ENCODE data around the gene PRTFDC1.
"Not testable (repeated sequence)": the region's sequence is repeated elsewhere in the genome, so short reads cannot be mapped to it uniquely, and the experiment has no call there.

PRTFDC1 gene

DNA sequence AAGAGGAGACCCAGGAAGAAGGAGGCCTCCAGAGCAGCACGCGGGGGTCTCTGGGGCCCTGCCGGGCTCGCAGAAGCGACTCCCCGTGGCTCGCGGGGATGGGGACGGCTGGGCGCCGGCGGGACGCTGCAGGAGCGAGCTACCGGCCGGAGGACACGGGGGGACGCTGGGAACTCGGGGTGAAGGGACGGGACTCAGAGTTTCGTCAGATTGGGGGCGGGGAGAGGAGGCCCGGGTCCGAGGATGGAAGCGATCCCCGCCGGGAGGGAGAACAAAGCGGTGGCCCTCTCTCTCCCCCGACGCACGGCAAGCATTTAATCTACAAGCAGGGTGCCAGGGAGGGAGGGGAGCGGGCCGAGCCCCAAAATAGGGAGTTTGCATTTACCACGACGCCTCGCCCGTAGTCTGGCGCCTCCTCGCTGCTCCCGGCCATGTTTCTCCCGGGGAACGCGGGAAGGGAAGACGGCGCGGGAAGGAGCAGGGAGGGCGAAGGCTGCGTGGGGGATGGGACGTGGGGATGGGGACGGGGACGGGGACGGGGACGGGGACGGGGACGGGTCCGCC lies at the start of gene PRTFDC1:
PRTFDC1 (minus strand) TSS at position 464 of the 564 bp plus-strand sequence; CDS start at position 433, 31 bp downstream.
- no peak for DNase-seq (ENCODE audit: low read depth)

DNA sequence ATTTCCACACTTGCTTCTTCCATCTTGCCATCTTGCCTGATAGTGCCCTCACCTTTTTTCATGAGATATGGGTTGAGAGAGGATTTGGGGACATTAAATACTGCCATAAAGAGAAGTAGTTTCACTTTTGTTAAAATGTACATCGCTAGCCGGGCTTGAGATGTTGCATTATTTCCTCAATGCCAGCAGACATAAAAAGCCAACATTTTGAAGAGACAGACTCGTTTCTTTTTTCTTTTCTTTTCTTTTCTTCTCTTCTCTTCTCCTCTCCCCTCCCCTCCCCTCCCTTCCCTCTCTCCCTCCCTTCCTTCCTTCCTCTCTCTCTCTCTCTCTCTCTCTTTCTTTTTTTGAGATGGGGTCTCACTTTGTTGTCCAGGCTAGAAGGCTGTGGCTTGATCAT lies 45.6 kb upstream of the PRTFDC1 start:
- no peak for DNase-seq (ENCODE audit: low read depth)

DNA sequence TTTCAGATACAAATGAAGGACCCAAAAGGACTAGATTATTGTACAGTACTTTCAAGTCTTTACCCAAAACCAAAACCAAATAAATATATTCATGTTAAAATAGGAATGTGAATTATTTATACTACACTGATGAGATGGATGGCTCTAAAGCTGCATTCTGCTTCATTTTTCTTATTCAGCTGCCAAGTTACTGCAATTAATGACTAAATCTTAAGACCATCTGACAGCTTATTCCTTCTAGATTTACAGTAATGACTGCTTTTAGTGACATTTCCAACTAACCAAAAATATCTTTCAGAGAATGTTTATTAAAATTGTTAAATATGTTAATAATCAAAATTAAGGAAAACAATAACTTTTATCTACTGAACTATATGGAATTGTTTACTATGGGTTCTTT lies 42.7 kb upstream of the PRTFDC1 start:
- DNase-seq (ENCODE audit: low read depth) = no peak

DNA sequence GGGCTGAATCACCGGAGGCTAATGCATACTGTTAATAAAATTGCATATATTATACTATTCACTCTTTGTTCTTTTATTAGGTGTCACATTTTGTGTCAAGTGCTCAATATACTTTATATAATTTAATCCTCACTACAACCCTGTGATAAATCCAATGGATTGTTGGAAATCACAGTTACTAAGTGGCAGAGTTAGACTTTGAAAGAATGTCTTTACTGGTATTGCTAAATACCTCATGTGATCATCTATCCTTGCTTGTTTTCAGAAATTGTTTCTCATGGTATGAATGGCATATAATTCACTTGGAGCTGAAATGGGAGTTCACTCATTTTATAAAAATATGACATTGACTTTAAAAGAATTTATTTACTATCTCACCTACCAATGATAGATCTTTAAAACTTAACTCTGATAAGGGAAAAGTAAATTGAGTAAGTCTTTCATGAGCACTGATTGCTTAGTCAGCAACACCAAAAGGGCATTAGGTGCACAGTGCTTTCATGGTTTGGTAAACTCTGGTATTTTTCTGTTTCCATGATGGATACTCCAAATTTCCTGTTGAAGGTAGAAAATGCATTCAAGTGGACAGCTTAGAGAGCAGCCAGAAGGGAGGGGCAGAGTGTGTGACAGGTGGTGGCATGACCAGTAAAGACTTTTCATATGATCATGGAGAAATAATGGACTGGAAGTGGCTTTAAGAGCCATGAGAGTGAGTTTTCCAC lies 41.0 kb upstream of the PRTFDC1 start:
- DNase-seq (ENCODE audit: low read depth) = no peak

DNA sequence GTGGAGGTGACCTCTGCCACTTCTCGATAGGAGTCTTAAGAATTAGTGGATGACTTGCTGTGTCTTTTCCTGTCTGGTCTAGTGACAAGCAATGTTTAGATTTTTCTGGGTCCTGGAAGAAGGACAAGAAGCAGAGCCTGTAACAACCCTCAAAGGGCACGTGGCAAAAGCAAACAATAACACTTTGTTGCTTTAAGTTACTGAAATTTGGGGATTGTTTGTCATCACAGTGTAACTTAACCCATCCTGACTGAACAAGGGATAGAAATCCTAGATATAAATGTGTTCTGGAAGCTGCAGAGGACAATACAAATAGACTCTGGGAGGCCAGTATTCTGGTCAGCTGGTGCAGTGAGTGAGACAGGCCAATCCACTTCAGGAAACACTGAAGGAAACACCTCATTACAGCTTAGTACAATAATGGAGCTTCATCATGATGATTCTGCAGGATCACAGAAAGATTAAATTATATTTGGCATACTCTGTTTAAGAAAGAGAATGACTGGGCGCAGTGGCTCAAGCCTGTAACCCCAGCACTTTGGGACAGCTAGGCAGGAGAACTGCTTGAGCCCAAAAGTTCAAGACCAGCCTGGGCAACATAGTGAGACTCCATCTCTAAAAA lies 40.2 kb upstream of the PRTFDC1 start:
- DNase-seq (ENCODE audit: low read depth) = no peak

- no peak for DNase-seq (ENCODE audit: low read depth)
Measured at GRCh38 chr10:24991298-24991697, 38.9 kb upstream of the PRTFDC1 start.

- no peak for DNase-seq (ENCODE audit: low read depth)
Measured at GRCh38 chr10:24989867-24990266, 37.5 kb upstream of the PRTFDC1 start.

DNA sequence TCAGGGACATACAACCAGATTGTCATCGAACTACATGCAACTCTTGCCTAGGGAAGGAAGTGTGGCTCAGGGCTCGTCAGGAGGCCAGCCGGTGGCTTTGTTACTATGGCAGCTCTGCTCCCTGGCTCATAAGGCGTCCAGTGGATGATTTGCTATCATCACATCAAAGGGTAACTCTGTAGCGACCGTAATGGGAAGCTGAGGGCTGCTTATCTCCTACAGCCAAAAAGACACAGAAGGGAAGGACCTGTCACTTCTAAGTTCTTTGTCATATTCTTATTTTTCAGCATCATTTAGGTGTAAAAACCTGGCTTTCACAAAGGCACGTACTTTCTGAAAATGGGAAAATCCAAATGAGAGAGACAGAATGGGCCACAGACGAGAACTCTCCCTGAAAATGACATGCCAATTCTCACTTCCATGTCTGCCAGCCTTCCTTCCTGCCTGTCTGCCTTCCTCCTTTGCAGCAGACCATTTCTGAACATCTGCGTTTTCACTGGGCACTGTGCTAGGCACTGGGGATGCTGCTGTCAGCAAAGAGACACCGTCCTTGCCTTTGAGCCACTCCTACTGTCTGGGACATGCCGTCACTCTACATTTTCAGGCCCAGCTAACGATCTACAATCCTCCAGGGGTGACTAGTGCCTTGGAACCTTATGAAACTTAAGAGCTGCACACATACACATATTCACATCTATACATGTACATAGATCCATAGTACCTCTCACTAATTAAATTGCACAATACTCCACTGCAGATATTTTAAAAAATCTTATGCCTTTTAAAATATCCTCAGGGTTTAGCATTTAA lies 36.6 kb upstream of the PRTFDC1 start:
- DNase-seq (ENCODE audit: low read depth) = no peak

GRCh38 chr10:24984906-24985305 lies 32.5 kb upstream of the PRTFDC1 start:
- DNase-seq (ENCODE audit: low read depth) = no peak

DNA sequence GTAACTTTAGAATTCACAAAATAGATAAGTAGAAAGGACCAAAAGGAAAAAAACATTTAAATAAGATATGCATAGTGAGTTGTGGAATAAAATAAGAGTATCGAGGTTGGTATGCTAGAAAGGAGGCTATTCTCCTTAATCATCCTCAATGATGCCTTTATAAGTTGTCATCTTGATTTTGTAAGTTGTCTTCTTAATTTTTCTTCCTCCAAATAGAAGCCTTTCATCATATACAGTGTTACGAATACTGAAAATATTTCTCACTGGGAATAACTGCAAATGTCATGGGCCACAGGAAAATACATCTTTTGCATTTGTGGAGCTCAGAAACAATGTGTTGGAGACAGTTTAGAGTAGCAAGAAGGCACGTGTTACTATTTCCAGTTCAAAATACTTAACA lies 31.5 kb upstream of the PRTFDC1 start:
- no peak for DNase-seq (ENCODE audit: low read depth)

GRCh38 chr10:24983130-24983529 lies 30.7 kb upstream of the PRTFDC1 start:
- no peak for DNase-seq (ENCODE audit: low read depth)

GRCh38 chr10:24982319-24983112 lies 30.1 kb upstream of the PRTFDC1 start:
- no peak for DNase-seq (ENCODE audit: low read depth)

GRCh38 chr10:24981161-24981710 lies 28.8 kb upstream of the PRTFDC1 start:
- DNase-seq (ENCODE audit: low read depth) = no peak

GRCh38 chr10:24979685-24980084 lies 27.3 kb upstream of the PRTFDC1 start:
- no peak for DNase-seq (ENCODE audit: low read depth)

DNA sequence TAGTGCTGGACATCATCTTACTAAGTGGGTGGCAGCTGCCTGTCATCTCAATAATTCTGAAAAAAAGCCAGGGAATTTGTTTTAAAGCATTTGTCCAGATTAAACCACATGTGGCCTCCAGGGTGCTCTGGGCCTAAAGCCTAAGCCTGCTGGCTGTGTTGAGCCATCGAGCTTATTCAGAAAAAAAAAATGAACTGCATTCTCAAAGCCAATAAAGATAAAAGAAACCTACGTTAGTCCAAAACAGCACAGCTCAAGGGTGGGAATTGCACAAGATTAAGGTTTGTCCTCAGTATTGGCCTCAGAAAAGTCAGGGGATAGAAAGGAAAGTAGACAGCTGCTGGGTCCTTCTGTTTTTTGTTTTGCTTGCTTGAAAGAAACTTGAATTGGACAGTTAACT lies 22.6 kb upstream of the PRTFDC1 start:
- DNase-seq (ENCODE audit: low read depth) = no peak

DNA sequence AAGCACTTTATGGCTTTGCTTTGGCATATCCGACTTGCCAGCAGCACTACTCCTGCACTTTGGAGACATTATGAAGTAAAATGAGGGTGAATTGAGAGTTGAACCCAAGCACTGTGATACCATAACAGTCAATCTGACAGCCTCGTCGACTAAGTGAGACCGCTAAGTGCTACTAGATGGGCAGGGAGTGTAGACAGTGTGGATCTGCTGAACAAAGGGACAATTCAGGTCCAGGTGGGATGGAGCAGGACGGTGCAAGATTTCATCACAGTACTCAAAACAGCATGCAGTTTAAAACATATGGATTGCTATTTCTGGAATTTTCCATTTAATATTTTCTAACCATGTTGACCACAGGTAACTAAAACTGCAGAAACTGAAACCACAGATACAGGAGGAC lies 20.8 kb upstream of the PRTFDC1 start:
- DNase-seq (ENCODE audit: low read depth) = no peak

- no peak for DNase-seq (ENCODE audit: low read depth)
Measured at GRCh38 chr10:24971374-24971773, 19.0 kb upstream of the PRTFDC1 start.

DNA sequence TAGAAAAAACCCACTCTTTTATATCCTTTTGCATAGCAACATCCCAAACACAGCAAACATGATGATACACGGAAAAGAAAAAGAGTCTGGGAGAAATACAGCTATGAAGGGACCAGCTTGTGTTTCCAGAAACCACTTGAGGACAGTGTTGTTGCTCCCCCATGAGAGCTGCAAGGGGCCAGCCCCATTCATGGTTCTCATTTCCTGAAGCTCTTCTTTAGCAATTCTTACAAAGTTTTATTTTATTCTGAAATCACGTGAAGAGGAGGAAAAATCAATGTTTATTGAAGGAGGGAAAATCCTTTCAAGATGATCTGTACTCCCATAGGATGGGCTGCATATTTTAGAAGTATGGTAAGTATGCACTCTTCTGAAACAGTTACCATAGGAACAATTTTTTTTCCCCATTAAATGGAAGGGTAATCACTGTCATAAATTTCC lies 17.5 kb upstream of the PRTFDC1 start:
- no peak for DNase-seq (ENCODE audit: low read depth)

- DNase-seq (ENCODE audit: low read depth) = not testable (repeated sequence)
Measured at GRCh38 chr10:24968951-24969350, 16.5 kb upstream of the PRTFDC1 start.

GRCh38 chr10:24968349-24968748 lies 15.9 kb upstream of the PRTFDC1 start:
- no peak for DNase-seq (ENCODE audit: low read depth)

GRCh38 chr10:24966962-24967481 lies 14.6 kb upstream of the PRTFDC1 start:
- DNase-seq (ENCODE audit: low read depth) = no peak

Data from activated gamma-delta T cell treated with anti-CD3 and anti-CD28 coated beads, Interleukin-2, amount 50 U/mL, for 16 hours (primary cell).